Measurements from ENCODE around the gene DIDO1.
"Not testable (repeated sequence)": the region's sequence is repeated elsewhere in the genome, so short reads cannot be mapped to it uniquely, and the experiment has no call there.

DIDO1 gene

DNA sequence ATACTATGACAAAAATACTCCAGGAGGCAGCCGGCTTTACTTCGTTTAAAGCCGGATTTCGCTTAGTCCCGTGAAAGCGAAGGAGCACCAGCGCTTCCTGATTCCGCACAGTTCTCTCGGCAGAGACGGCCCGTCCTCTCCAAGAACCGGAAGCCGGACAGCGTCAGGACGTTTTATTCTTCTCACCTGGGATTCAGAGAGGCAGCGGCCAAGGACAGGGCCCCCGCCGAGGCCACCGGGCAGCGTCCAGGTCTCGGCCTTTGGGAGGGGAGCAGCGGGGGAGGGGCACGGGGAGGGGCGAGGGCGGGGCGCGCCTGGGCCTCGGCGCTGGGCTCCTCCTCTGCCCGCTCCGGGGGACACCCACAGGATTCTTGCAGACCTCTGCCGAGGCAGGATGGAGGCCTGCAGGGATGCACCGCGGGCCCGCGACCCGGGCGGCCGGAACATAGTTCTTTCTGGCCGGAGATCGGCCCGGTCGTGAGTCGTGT, 2.8 kb upstream of the DIDO1 start:
- peak in 1 of 3 experiments; percentile 50 for DNase-seq (ENCODE audit: low read depth in 3 of 3)

- DNase-seq (ENCODE audit: low read depth in 3 of 3): no peak
These were observed 2.1 kb upstream of the DIDO1 start for GRCh38 chr20:62928246-62928939.

- DNase-seq (ENCODE audit: low read depth in 3 of 3): no peak
These were observed 912 bp upstream of the DIDO1 start for GRCh38 chr20:62927128-62927705.

GRCh38 chr20:62925420-62926228, 681 bp downstream of the DIDO1 start:
- DNase-seq (ENCODE audit: low read depth in 3 of 3): peak in 1 of 3 experiments; percentile 37

- no peak for DNase-seq (ENCODE audit: low read depth in 3 of 3)
These were observed 1.3 kb downstream of the DIDO1 start for GRCh38 chr20:62925076-62925419.

- DNase-seq (ENCODE audit: low read depth in 3 of 3): no peak
These were observed 1.7 kb downstream of the DIDO1 start for GRCh38 chr20:62924442-62925075.

DNA sequence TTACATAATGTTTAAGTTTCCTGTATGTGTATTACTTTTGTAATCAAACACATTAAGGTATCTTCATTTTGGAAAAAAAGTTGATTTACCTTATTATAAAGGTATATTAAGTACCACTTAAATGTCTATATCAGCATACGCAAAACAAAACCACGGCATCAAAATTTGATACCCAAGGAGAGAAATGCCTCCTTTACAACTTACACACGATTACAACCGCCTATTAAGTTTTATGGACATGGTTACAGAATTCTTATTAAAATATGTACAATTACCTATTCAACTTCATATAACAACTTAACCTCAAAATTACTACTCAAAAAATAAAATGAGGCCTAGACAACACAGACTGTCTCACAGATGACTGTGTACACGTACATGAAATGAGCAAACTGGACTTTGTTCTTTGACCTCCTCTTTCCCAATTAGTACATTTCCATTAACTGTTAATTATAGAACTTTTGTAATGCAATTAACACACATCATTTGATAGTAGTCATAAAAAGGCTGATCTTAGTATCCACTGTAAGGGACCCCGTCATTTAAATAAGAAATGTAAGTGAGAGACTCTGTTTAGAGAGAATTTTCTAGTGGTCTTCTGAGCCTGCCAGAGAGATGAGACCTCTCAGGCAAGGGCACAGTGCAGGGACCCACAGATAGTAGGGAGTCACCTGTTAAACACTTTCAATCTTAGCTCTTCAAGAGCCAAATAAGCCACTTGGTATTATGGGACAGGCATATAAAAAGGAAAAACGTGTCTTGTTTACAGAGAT, 2.5 kb downstream of the DIDO1 start:
- DNase-seq (ENCODE audit: low read depth in 3 of 3): no peak

DNA sequence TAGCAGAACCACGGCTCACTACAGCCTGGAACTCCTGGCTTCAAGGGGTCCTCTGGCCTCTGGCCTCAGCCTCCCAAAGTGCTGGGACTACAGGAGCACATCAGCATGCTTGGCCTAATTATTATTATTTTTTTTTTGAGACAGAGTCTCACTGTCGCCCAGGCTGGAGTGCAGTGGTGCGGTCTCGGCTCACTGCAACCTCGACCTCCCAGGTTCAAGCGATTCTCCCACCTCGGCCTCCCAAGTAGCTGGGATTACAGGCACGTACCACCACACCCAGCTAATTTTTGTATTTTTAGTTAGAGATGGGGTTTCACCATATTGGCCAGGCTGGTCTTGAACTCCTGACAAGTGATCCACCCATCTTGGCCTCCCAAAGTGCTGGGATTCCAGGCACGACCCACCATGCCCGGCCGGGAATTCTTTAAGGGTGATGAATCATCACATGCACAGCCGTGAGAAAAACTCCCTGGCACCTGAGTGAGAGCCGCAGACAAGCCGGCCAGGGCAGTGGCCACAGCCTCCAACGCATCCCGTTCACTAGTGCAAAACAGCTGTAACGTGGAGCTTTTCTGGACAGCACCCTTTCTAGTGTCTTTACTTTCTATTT, 3.1 kb downstream of the DIDO1 start:
- not testable (repeated sequence) for DNase-seq (ENCODE audit: low read depth in 3 of 3)

DNA sequence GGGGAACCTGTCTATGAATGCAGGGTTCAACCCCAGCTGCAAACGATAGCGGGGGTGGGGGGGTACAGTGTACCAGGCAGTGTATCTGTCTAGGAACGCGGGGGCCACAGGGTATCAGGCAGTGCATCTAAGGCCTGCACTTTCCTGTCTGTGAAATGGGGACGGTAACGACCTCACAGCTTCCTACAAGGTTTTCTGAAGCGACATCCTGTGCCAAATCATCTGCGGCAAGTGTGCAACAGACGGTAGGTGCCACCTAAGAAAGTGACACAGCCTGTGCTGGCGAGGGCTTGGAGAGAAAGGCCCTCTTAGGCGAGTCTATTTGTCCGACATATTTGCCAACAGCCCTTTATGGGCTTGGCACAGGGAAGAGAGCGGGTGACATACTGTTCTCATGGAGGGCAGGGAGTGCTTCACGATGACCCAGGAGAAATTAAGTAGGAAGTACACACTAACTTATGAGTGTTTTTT, 3.8 kb downstream of the DIDO1 start:
- DNase-seq (ENCODE audit: low read depth in 3 of 3): peak in 1 of 3 experiments; percentile 31

DNA sequence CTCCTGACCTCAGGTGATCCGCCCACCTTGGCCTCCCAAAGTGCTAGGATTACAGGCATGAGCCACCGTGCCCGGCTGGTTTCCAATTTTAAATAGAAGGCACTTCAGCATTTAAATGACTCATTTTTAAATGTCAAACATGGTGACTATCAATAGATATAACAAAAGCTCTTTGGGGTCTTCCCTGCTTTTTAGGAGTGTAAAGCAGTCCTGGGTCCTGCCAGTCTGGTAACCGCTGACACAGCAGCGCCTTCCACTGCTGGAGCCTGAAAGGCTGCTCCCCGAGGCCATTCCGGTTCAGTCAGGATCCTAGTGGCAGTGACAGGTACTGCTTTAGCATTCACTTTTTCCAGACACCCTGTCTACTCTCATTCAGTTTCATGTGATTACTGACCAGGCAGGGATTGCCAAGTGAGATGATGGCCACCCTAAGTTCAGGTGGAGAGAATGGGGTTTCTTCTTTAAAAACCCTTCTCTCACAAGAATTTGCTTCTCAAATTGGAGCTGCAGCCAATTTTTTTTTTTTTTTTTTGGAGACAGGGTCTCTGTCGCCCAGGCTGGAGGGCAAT, 5.1 kb downstream of the DIDO1 start:
- DNase-seq (ENCODE audit: low read depth in 3 of 3): peak in 2 of 3 experiments; percentile 41 to 61

DNA sequence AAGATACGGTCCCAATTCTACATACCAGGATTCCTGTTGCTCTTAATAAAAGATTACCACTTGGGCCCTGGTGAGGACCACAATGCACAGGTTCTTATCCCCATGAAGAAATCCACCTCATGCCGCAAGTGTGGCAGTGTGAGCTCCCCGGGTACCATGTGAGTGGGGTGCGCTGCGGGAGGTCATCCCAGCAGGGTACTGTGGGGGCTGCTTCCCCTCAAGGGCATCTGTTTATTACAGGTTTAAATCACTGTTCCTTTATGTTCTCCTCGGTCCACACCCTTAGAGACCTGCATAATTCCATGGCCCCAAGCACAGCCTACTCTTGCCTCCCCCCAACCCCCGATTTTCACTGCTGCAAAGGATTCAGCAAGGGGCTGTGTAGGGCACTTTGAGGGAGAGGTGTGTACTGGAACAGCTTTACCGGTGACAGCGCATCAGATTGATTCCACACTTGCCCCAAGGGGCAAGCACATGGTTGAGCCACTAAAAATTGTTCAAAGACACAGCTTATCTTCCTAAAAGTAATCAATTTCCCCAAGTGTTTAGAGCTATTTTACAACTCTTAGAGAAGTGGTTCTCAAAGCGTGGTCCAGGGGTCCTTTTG, 6.2 kb downstream of the DIDO1 start:
- DNase-seq (ENCODE audit: low read depth in 3 of 3): no peak

GRCh38 chr20:62918831-62919230, 7.5 kb downstream of the DIDO1 start:
- peak in 1 of 3 experiments; percentile 40 for DNase-seq (ENCODE audit: low read depth in 3 of 3)

DNA sequence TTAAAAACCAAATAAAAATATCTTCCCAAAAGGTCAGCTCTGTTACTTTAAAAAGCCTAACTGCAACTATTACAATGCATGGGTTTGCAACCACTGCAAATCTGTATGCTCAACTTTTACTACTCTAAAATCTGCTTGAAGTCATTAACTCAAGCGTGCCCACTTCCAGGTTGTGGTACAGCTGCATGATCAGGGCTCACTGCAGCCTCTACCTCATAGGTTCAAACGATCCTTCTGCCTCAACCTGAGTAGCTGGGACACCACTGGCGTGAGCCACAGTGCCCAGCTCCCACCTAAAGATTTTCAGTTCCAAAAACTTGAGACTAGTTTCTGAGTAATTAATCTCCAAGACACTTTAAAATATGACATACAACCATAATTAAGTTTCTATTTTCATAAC, 8.2 kb downstream of the DIDO1 start:
- no peak for DNase-seq (ENCODE audit: low read depth in 3 of 3)

- no peak for DNase-seq (ENCODE audit: low read depth in 3 of 3)
These were observed 8.6 kb downstream of the DIDO1 start for GRCh38 chr20:62917720-62918119.

DNA sequence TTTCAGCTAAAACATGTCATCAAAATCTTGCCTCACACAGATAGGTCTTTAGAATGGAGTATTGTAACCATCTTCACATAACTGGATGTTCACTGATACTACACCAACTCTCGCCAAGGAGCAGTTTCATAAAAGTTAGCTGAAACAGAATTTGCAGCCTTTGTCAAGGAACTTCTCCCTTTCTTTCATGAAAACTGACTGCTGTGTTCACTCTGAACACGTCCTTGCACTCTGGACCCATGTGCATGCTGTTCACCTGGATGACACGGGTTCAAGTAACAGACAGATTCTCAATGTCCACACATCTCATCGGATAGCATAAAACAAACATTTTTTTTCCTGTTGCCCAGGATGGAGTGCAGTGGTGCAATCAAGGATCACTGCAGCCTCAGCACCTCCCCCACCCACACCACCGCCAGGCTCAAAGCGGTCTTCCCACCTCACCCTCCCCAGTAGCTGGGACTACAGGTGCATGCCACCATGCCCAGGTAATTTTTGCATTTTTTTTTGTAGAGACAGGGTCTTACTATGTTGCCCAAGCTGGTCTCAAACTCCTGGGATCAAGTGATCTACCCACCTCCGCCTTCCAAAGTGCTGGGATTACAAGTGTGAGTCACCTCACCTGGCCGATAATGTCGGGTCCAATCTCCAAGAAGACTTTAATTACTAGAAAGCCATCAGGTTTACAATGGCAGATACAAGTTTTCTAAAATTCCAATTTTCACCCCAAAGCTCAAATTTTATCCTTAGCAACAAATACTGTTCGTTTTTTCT, 9.4 kb downstream of the DIDO1 start:
- no peak for DNase-seq (ENCODE audit: low read depth in 3 of 3)

DNA sequence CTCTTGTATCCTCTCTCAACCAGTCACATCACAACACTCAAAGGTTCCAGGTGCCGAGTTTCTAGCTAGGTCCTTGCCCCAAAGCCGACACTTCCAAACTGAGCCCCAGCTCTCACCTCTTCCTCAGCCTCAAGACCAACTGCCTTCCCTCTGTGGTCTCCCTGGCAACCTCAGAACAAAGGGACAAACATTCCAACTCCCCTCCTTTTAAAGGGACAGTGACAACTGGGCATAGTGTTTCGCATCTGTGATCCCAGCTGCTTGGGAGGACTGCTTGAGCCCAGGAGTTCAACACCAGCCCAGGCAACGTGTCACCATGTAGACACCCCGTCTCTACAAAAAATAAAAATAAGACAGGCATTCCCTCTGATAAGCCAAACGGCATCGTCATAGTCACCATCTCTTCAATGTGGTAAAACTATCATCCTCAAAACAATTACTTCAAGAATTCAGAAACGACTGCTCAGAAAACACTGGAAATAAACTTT, 11.3 kb downstream of the DIDO1 start:
- DNase-seq (ENCODE audit: low read depth in 3 of 3): no peak

GRCh38 chr20:62914436-62914835, 11.9 kb downstream of the DIDO1 start:
- DNase-seq (ENCODE audit: low read depth in 3 of 3): no peak

- DNase-seq (ENCODE audit: low read depth in 3 of 3): no peak
These were observed 13.2 kb downstream of the DIDO1 start for GRCh38 chr20:62913043-62913630.

Measured in stimulated activated CD4-positive, alpha-beta T cell treated with anti-CD3 and anti-CD28 coated beads, TNF-alpha, amount 100 ng/mL, for 24 hours (primary cell).